Naive thymus-derived CD4-positive, alpha-beta T cell (primary cell): ENCODE measurements around the gene LARGE1. TPM values are rescaled to one million over a fixed set of nuclear protein-coding genes. Genes with fewer than 3 reads are reported as not detected.

Source experiments
- ATAC-seq: fragments of 150-1000 bp; cut with Tn5 transposase; 2 replicates; pipeline ENCODE4 v1.10.0; 2021; ENCODE audit warnings: mild to moderate bottlenecking, moderate library complexity
- CTCF ChIA-PET: fragments of 350-600 bp; sonication (Branson Sonifier 250); formaldehyde crosslinking; loops from one replicate; lab custom pipeline; 2021; ENCODE audit warnings: antibody characterized with exemption; lab: Charles Lee
- POLR2A ChIA-PET: fragments of 350-600 bp; sonication (Branson Sonifier 250); formaldehyde crosslinking; loops from one replicate; lab custom pipeline; 2021; ENCODE audit warnings: antibody characterized with exemption, inconsistent platforms; lab: Charles Lee
- DNase-seq, 9 donors: peaks; one replicate each; pipeline versions ENCODE4 v3.0.0 to v3.0.0-alpha.2; 2020 to 2022; ENCODE audit warnings: mixed read lengths in 1 of 9
- H3K27ac ChIP-seq: one replicate; pipeline ENCODE4 v1.7.0; 2013; ENCODE audit warnings: mild to moderate bottlenecking, low read depth, low read length, moderate library complexity
- H3K27me3 ChIP-seq, 2 donors: one replicate each; pipeline ENCODE4 v1.7.0; 2013; ENCODE audit warnings: low read length in 2 of 2, mild to moderate bottlenecking in 2 of 2, moderate library complexity in 2 of 2; ENCODE audit not compliant: control insufficient read depth in 2 of 2, insufficient read depth in 2 of 2
- H3K36me3 ChIP-seq, 3 experiments: 1 replicate in 2 of 3; 2 replicates in 1 of 3; pipeline ENCODE4 v1.7.0; 2013; ENCODE audit warnings: low read length in 3 of 3, mild to moderate bottlenecking in 3 of 3, moderate library complexity in 1 of 3; ENCODE audit not compliant: insufficient read depth in 3 of 3, control insufficient read depth in 2 of 3
- H3K4me1 ChIP-seq, 2 donors: one replicate each; pipeline ENCODE4 v1.7.0; 2013; ENCODE audit warnings: low read length in 2 of 2, mild to moderate bottlenecking in 2 of 2, moderate library complexity in 1 of 2; ENCODE audit not compliant: control insufficient read depth in 2 of 2, insufficient read depth in 2 of 2
- H3K4me3 ChIP-seq: 2 replicates; pipeline ENCODE4 v1.7.0; 2013; ENCODE audit warnings: mild to moderate bottlenecking, low read length
- H3K9me3 ChIP-seq, 3 experiments: 1 replicate in 2 of 3; 2 replicates in 1 of 3; pipeline ENCODE4 v1.7.0; 2013; ENCODE audit warnings: low read length in 3 of 3; ENCODE audit not compliant: control insufficient read depth in 2 of 3
- H3K27ac Mint-ChIP-seq, 9 donors: one replicate each; pipeline ENCODE4 v1.8.0; 2020 to 2022; ENCODE audit warnings: mixed read lengths in 9 of 9, mild to moderate bottlenecking in 8 of 9, moderate library complexity in 5 of 9, inconsistent platforms in 2 of 9
- H3K27me3 Mint-ChIP-seq, 5 donors: one replicate each; pipeline ENCODE4 v1.8.0; 2021 to 2022; ENCODE audit warnings: mixed read lengths in 5 of 5, mild to moderate bottlenecking in 1 of 5
- H3K36me3 Mint-ChIP-seq, 5 donors: one replicate each; pipeline ENCODE4 v1.8.0; 2020 to 2022; ENCODE audit warnings: mixed read lengths in 5 of 5, mild to moderate bottlenecking in 3 of 5, inconsistent platforms in 1 of 5
- H3K4me1 Mint-ChIP-seq, 7 donors: one replicate each; pipeline ENCODE4 v1.8.0; 2020 to 2022; ENCODE audit warnings: mixed read lengths in 7 of 7, mild to moderate bottlenecking in 3 of 7, inconsistent platforms in 1 of 7
- H3K4me3 Mint-ChIP-seq, 10 donors: one replicate each; pipeline ENCODE4 v1.8.0; 2020 to 2022; ENCODE audit warnings: mild to moderate bottlenecking in 10 of 10, mixed read lengths in 10 of 10, moderate library complexity in 6 of 10, inconsistent platforms in 2 of 10
- H3K9me3 Mint-ChIP-seq, 11 donors: one replicate each; pipeline ENCODE4 v1.8.0; 2020 to 2022; ENCODE audit warnings: mixed read lengths in 11 of 11, mild to moderate bottlenecking in 4 of 11, inconsistent platforms in 1 of 11, moderate library complexity in 1 of 11
- intact Hi-C, 2 donors: fragments of 100-400 bp; cut with micrococcal nuclease; formaldehyde crosslinking; loops; one replicate each; pipeline ENCODE4 v1.15.1; 2023
- polyA plus RNA-seq, 2 donors: library from polyadenylated mRNA; unstranded; fragments of 300-500 nt; fragmentation: Illumina TruSeq; gene quantifications; one replicate each; pipeline ENCODE4 v1.2.3, GENCODE V29; 2021
- total RNA-seq, 6 experiments: library from RNA in 5 of 6; stranded (reverse) in 5 of 6; gene quantifications; 1 replicate in 5 of 6; 2 replicates in 1 of 6; pipeline ENCODE4 v1.2.3 and lab custom pipeline; 2021 to 2026

Gene LARGE1
- total and polyA plus RNA-seq, 7 experiments from 2014 or later, result 2.3 to 4.8 (median 3.0) TPM; not detected in 3

- Mint-ChIP-seq H3K9me3 (peaks cover 0 to 6% (median 2%) of the 10 kb centered on the region in 11 donors), H3K36me3 (no peaks in the 10 kb centered on the region), H3K4me3 (no peak overlapping the region), H3K4me1 (no peaks in the 10 kb centered on the region), H3K27ac (no peak overlapping the region), H3K27me3 (peaks cover 0 to 23% (median 4%) of the 10 kb centered on the region in 5 donors)
- DNase-seq, result no peak
- Histone ChIP-seq H3K27ac (no peak overlapping the region), H3K27me3 (no peaks in the 10 kb centered on the region), H3K36me3 (no peaks in the 10 kb centered on the region), H3K4me1 (no peaks in the 10 kb centered on the region), H3K4me3 (no peak overlapping the region), H3K9me3 (no peaks in the 10 kb centered on the region)
- intact Hi-C loops, result no loop called here
- ATAC-seq, result no peak
- POLR2A ChIA-PET, result no interaction called here
- CTCF ChIA-PET, result no interaction called here
These were observed 476.6 kb downstream of the LARGE1 start for GRCh38 chr22:33443683-33444082.

GRCh38 chr22:33440756-33441155, 479.5 kb downstream of the LARGE1 start:
- H3K36me3 Mint-ChIP-seq, result no peaks in the 10 kb centered on the region
- H3K4me1 Mint-ChIP-seq, result no peaks in the 10 kb centered on the region
- no peak for DNase-seq
- H3K9me3 Mint-ChIP-seq, result peaks cover 0 to 6% (median 2%) of the 10 kb centered on the region in 11 donors
- H3K36me3 ChIP-seq, result no peaks in the 10 kb centered on the region
- no peaks in the 10 kb centered on the region for H3K4me1 ChIP-seq
- H3K4me3 ChIP-seq, result no peak overlapping the region
- no peak overlapping the region for H3K27ac Mint-ChIP-seq
- no peaks in the 10 kb centered on the region for H3K27me3 ChIP-seq
- no peak overlapping the region for H3K27ac ChIP-seq
- no peak for ATAC-seq
- POLR2A ChIA-PET, result no interaction called here
- H3K9me3 ChIP-seq, result no peaks in the 10 kb centered on the region
- intact Hi-C loops, result no loop called here
- H3K4me3 Mint-ChIP-seq, result no peak overlapping the region
- peaks cover 0 to 13% (median 4%) of the 10 kb centered on the region in 5 donors for H3K27me3 Mint-ChIP-seq
- CTCF ChIA-PET, result no interaction called here

GRCh38 chr22:33438273-33438672, 482.0 kb downstream of the LARGE1 start:
- Mint-ChIP-seq H3K36me3 (no peaks in the 10 kb centered on the region), H3K27me3 (peaks cover 0 to 7% (median 0%) of the 10 kb centered on the region in 5 donors), H3K27ac (no peak overlapping the region), H3K4me1 (no peaks in the 10 kb centered on the region), H3K9me3 (peaks cover 0 to 6% (median 0%) of the 10 kb centered on the region in 11 donors), H3K4me3 (no peak overlapping the region)
- Histone ChIP-seq H3K36me3 (no peaks in the 10 kb centered on the region), H3K9me3 (no peaks in the 10 kb centered on the region), H3K27me3 (no peaks in the 10 kb centered on the region), H3K4me3 (no peak overlapping the region), H3K4me1 (no peaks in the 10 kb centered on the region), H3K27ac (no peak overlapping the region)
- CTCF ChIA-PET, result no interaction called here
- DNase-seq, result no peak
- intact Hi-C loops, result no loop called here
- POLR2A ChIA-PET, result no interaction called here
- ATAC-seq, result no peak

- H3K27ac Mint-ChIP-seq, result no peak overlapping the region
- DNase-seq (no peak), ATAC-seq (no peak)
- ChIA-PET POLR2A (no interaction called here), CTCF (no interaction called here)
- no peak overlapping the region for H3K4me3 ChIP-seq
- no peaks in the 10 kb centered on the region for H3K9me3 ChIP-seq
- H3K4me1 ChIP-seq, result no peaks in the 10 kb centered on the region
- H3K27me3 ChIP-seq, result no peaks in the 10 kb centered on the region
- H3K4me1 Mint-ChIP-seq, result no peaks in the 10 kb centered on the region
- no peaks in the 10 kb centered on the region for H3K36me3 ChIP-seq
- no peaks in the 10 kb centered on the region for H3K36me3 Mint-ChIP-seq
- intact Hi-C loops, result no loop called here
- no peak overlapping the region for H3K4me3 Mint-ChIP-seq
- no peak overlapping the region for H3K27ac ChIP-seq
- H3K27me3 Mint-ChIP-seq, result no peaks in the 10 kb centered on the region
- peaks cover 0 to 2% (median 0%) of the 10 kb centered on the region in 11 donors for H3K9me3 Mint-ChIP-seq
These were observed 489.0 kb downstream of the LARGE1 start for GRCh38 chr22:33431300-33431699.

- Histone ChIP-seq H3K27me3 (no peaks in the 10 kb centered on the region), H3K36me3 (no peaks in the 10 kb centered on the region), H3K9me3 (no peaks in the 10 kb centered on the region), H3K4me3 (no peak overlapping the region), H3K4me1 (no peaks in the 10 kb centered on the region), H3K27ac (no peak overlapping the region)
- DNase-seq (no peak), ATAC-seq (no peak)
- H3K36me3 Mint-ChIP-seq, result no peaks in the 10 kb centered on the region
- H3K9me3 Mint-ChIP-seq, result peaks cover 0 to 2% (median 0%) of the 10 kb centered on the region in 11 donors
- H3K27me3 Mint-ChIP-seq, result no peaks in the 10 kb centered on the region
- no peak overlapping the region for H3K4me3 Mint-ChIP-seq
- no peaks in the 10 kb centered on the region for H3K4me1 Mint-ChIP-seq
- POLR2A ChIA-PET, result no interaction called here
- no peak overlapping the region for H3K27ac Mint-ChIP-seq
- CTCF ChIA-PET, result no interaction called here
- intact Hi-C loops, result no loop called here
These were observed 491.0 kb downstream of the LARGE1 start for GRCh38 chr22:33429281-33429680.

- Mint-ChIP-seq H3K27ac (no peak overlapping the region), H3K9me3 (peaks cover 0 to 2% (median 0%) of the 10 kb centered on the region in 11 donors), H3K4me1 (no peaks in the 10 kb centered on the region), H3K36me3 (no peaks in the 10 kb centered on the region), H3K27me3 (no peaks in the 10 kb centered on the region), H3K4me3 (no peak overlapping the region)
- Histone ChIP-seq H3K27me3 (no peaks in the 10 kb centered on the region), H3K4me3 (no peak overlapping the region), H3K4me1 (no peaks in the 10 kb centered on the region), H3K36me3 (no peaks in the 10 kb centered on the region), H3K9me3 (no peaks in the 10 kb centered on the region), H3K27ac (no peak overlapping the region)
- intact Hi-C loops, result no loop called here
- DNase-seq, result no peak
- ATAC-seq, result no peak
- CTCF ChIA-PET, result no interaction called here
- POLR2A ChIA-PET, result no interaction called here
These were observed 492.8 kb downstream of the LARGE1 start for GRCh38 chr22:33427461-33427860.

- ATAC-seq, result no peak
- Mint-ChIP-seq H3K27ac (no peak overlapping the region), H3K4me3 (no peak overlapping the region), H3K4me1 (no peaks in the 10 kb centered on the region), H3K27me3 (no peaks in the 10 kb centered on the region), H3K9me3 (peaks cover 0 to 5% (median 0%) of the 10 kb centered on the region in 11 donors), H3K36me3 (no peaks in the 10 kb centered on the region)
- H3K9me3 ChIP-seq, result no peaks in the 10 kb centered on the region
- intact Hi-C loops, result no loop called here
- H3K27ac ChIP-seq, result no peak overlapping the region
- no peaks in the 10 kb centered on the region for H3K4me1 ChIP-seq
- no peaks in the 10 kb centered on the region for H3K36me3 ChIP-seq
- POLR2A ChIA-PET, result no interaction called here
- CTCF ChIA-PET, result no interaction called here
- DNase-seq, result no peak
- no peak overlapping the region for H3K4me3 ChIP-seq
- no peaks in the 10 kb centered on the region for H3K27me3 ChIP-seq
These were observed 493.8 kb downstream of the LARGE1 start for GRCh38 chr22:33426451-33426850.
